Thoracic aorta (tissue), 2 donors: ENCODE measurements around the gene ARHGEF16. TPM values are rescaled to one million over a fixed set of nuclear protein-coding genes. Genes with fewer than 3 reads are reported as not detected.

ENCODE experiments used
- ATAC-seq: fragments of 150-250 bp; one replicate; pipeline ENCODE4 v1.8.0; 2017; ENCODE audit warnings: low read depth; ENCODE audit not compliant: insufficient number of reproducible peaks, low FRiP score
- DNase-seq: peaks from one replicate; pipeline ENCODE4 v3.0.0-alpha.2; 2020; ENCODE audit warnings: low spot score
- H3K27ac ChIP-seq, 2 donors: fragments of 200-600 bp; sonication (generic); 1 replicate in 1 of 2; 2 replicates in 1 of 2; pipeline ENCODE4 v1.5.1; 2016; ENCODE audit warnings: mild to moderate bottlenecking in 2 of 2, moderate library complexity in 2 of 2
- H3K27me3 ChIP-seq: fragments of 200-600 bp; sonication (generic); replicated peaks from 2 replicates; pipeline ENCODE4 v1.6.0; 2016; ENCODE audit warnings: mild to moderate bottlenecking; ENCODE audit not compliant: insufficient read depth
- H3K36me3 ChIP-seq: fragments of 200-600 bp; sonication (generic); one replicate; pipeline ENCODE4 v1.5.1; 2016
- H3K4me1 ChIP-seq, 2 donors: fragments of 200-600 bp; sonication (generic); 1 replicate in 1 of 2; 2 replicates in 1 of 2; pipeline versions ENCODE4 v1.5.1 to v1.6.0; 2016; ENCODE audit warnings: low read depth in 2 of 2, mild to moderate bottlenecking in 1 of 2; ENCODE audit not compliant: control insufficient read depth in 1 of 2
- H3K4me3 ChIP-seq: fragments of 200-600 bp; sonication (generic); 2 replicates; pipeline ENCODE4 v1.5.1; 2016; ENCODE audit warnings: mild to moderate bottlenecking
- H3K9me3 ChIP-seq: fragments of 200-600 bp; sonication (generic); 2 replicates; pipeline ENCODE4 v1.5.1; 2016
- total RNA-seq, 2 donors: library from RNA; depleted of rRNA; stranded (reverse); fragments of >200 nt; gene quantifications; one replicate each; pipeline versions ENCODE4 v1.1.0 to v1.2.3, GENCODE V29; 2016
- TF ChIP-seq, protein P1 (sequence below): fragments of 200-600 bp; sonication (generic); IDR thresholded peaks from one replicate; pipeline ENCODE4 v1.5.1; 2019; ENCODE audit warnings: antibody characterized with exemption

ARHGEF16 gene
- total RNA-seq, 2 donors from 2014 or later, result 1.6 to 2.4 TPM

- Histone ChIP-seq H3K27ac (no peak overlapping the region), H3K4me3 (no peak overlapping the region), H3K36me3 (peaks cover 69% of the 10 kb centered on the region), H3K4me1 (peaks cover 6 to 10% of the 10 kb centered on the region in 2 donors), H3K9me3 (no peaks in the 10 kb centered on the region), H3K27me3 (no peaks in the 10 kb centered on the region)
- DNase-seq, result no peak
- TF ChIP-seq, protein P1, sequence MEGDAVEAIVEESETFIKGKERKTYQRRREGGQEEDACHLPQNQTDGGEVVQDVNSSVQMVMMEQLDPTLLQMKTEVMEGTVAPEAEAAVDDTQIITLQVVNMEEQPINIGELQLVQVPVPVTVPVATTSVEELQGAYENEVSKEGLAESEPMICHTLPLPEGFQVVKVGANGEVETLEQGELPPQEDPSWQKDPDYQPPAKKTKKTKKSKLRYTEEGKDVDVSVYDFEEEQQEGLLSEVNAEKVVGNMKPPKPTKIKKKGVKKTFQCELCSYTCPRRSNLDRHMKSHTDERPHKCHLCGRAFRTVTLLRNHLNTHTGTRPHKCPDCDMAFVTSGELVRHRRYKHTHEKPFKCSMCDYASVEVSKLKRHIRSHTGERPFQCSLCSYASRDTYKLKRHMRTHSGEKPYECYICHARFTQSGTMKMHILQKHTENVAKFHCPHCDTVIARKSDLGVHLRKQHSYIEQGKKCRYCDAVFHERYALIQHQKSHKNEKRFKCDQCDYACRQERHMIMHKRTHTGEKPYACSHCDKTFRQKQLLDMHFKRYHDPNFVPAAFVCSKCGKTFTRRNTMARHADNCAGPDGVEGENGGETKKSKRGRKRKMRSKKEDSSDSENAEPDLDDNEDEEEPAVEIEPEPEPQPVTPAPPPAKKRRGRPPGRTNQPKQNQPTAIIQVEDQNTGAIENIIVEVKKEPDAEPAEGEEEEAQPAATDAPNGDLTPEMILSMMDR, result no peak
- ATAC-seq, result no peak
Measured at GRCh38 chr1:3428899-3429298, 25.6 kb upstream of the ARHGEF16 start.

DNA sequence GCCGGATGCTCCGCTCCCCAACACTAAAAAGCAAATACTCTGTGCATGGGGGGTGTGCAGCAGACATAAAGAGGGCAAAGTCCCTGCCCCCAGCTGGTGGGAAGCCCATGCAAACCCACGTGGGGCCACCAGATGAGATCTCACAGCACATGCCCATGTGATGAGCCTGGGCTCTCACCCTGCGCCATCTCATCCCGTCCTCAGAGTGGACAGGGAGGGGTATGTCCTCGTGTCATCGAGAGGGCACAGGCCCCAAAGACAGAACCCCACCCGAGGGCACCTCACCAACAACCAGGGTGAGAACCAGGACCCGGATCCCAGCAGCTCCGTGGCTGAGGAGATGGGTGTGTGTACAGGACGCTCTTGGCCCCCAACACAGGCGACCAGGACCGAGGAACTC, 25.1 kb upstream of the ARHGEF16 start:
- TF ChIP-seq, protein P1, result no peak
- no peak for ATAC-seq
- H3K27ac ChIP-seq, result no peak overlapping the region

GRCh38 chr1:3429766-3430165, 24.7 kb upstream of the ARHGEF16 start:
- TF ChIP-seq, protein P1, result no peak
- Histone ChIP-seq H3K9me3 (no peaks in the 10 kb centered on the region), H3K27ac (no peak overlapping the region), H3K36me3 (peaks cover 72% of the 10 kb centered on the region), H3K27me3 (no peaks in the 10 kb centered on the region), H3K4me1 (peaks cover 0 to under 1% of the 10 kb centered on the region in 2 donors), H3K4me3 (no peak overlapping the region)
- ATAC-seq, result no peak
- no peak for DNase-seq

More for the DNA sequence above, 25.1 kb upstream of the ARHGEF16 start:
- H3K4me1 ChIP-seq, result peaks cover 2 to 5% of the 10 kb centered on the region in 2 donors
- no peak overlapping the region for H3K4me3 ChIP-seq
- no peaks in the 10 kb centered on the region for H3K27me3 ChIP-seq
- H3K9me3 ChIP-seq, result no peaks in the 10 kb centered on the region
- DNase-seq, result no peak
- peaks cover 70% of the 10 kb centered on the region for H3K36me3 ChIP-seq

DNA sequence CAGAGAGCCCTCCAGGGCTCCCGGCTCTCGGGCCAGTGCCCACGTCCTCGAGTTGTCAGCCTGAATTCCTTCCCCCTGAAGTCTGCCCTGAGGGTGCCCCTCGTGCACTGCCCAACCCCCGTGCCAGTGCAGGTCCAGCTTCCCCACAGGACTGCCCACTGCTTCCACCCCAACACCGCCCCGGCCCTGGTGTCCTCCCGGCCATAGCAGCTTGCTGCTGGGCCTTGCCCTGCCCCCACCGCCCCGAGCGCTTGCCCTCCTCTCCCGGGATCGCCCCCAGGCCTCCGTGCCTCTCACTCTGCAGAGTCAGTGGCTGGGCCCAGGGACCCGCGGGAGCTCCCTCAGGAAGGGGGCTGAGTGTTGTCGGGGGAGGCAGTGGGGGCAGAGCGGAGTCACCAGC, 24.1 kb upstream of the ARHGEF16 start:
- Histone ChIP-seq H3K27me3 (no peaks in the 10 kb centered on the region), H3K27ac (no peak overlapping the region), H3K4me1 (no peaks in the 10 kb centered on the region), H3K4me3 (no peak overlapping the region), H3K36me3 (peaks cover 71% of the 10 kb centered on the region), H3K9me3 (no peaks in the 10 kb centered on the region)
- no peak for DNase-seq
- TF ChIP-seq, protein P1, result no peak
- no peak for ATAC-seq

DNA sequence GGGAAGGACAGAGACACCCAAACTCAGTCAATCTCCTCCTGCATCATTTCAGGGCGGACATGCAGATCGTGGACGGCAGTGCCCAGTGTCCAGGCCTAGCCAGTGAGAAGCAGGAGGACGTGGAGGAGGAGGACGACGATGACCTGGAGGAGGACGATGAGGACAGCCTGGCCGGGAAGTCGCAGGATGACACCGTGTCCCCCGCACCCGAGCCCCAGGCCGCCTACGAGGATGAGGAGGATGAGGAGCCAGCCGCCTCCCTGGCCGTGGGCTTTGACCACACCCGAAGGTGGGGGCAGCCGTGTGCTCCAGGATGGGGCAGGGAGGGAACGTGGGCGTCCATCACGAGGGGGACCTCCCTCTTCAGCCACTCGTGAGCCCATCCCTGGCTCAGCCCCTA, 23.6 kb upstream of the ARHGEF16 start:
- Histone ChIP-seq H3K4me1 (no peaks in the 10 kb centered on the region), H3K4me3 (no peak overlapping the region), H3K36me3 (peaks cover 70% of the 10 kb centered on the region), H3K27ac (no peak overlapping the region), H3K27me3 (no peaks in the 10 kb centered on the region), H3K9me3 (no peaks in the 10 kb centered on the region)
- TF ChIP-seq, protein P1, result no peak
- DNase-seq (no peak), ATAC-seq (no peak)
